GM12801 (cell line): ENCODE data around the gene TBXA2R.

Source experiments
- TF ChIP-seq, protein P1 (sequence below): IDR thresholded peaks from one replicate; pipeline ENCODE4 v1.5.1; 2011; ENCODE audit warnings: control low read depth; ENCODE audit not compliant: insufficient read length; ENCODE audit errors: extremely low read depth

Gene TBXA2R

DNA sequence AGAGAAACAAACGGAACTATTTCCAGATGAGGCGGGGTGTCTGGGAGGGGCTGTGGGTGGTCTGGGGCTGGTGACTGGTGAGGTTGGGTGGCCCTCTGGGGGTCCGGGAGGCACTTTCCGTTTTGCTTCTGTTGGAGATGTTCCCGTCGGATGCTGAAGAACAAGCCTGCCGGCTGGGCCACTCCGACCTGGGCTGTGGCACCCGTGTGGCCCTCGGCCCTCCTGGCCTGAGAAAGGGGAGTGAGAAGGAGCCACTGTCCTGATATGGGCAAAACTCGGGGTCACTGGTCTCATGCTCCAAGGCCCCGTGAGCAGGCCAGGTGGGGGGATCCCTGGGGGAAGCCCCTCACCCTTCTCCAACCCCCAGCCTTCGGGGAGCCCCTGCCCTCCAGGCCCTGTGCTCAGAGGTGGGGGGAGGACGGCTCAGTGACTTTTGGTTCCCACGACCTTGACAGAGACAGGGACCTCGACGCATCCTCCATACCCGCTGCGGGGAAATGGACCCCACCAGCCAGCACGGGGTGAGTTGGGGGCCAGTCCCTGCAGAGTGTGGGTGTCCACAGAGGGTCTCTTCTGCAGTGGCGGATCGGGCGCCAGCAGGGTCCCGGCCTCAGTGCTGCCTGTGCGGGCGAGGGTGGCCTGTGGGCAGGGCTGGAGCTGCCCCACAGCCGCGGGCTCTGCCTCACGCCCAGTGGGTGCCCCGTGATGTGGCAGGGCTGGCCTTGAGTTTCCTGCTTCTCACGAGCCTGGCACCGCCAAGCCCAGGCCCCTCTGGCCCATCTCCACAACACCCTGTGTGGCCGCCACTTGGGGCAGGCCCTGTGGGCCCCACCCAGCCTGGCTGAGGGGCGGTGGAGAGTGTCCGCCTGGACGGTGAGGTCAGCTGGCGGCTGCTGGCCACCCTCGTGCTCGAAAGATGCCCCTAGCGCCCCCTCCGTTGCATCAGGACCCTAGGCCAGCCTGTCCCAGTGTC is 4.4 kb upstream of the TBXA2R start:
- TF ChIP-seq, protein P1, sequence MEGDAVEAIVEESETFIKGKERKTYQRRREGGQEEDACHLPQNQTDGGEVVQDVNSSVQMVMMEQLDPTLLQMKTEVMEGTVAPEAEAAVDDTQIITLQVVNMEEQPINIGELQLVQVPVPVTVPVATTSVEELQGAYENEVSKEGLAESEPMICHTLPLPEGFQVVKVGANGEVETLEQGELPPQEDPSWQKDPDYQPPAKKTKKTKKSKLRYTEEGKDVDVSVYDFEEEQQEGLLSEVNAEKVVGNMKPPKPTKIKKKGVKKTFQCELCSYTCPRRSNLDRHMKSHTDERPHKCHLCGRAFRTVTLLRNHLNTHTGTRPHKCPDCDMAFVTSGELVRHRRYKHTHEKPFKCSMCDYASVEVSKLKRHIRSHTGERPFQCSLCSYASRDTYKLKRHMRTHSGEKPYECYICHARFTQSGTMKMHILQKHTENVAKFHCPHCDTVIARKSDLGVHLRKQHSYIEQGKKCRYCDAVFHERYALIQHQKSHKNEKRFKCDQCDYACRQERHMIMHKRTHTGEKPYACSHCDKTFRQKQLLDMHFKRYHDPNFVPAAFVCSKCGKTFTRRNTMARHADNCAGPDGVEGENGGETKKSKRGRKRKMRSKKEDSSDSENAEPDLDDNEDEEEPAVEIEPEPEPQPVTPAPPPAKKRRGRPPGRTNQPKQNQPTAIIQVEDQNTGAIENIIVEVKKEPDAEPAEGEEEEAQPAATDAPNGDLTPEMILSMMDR = no peak

DNA sequence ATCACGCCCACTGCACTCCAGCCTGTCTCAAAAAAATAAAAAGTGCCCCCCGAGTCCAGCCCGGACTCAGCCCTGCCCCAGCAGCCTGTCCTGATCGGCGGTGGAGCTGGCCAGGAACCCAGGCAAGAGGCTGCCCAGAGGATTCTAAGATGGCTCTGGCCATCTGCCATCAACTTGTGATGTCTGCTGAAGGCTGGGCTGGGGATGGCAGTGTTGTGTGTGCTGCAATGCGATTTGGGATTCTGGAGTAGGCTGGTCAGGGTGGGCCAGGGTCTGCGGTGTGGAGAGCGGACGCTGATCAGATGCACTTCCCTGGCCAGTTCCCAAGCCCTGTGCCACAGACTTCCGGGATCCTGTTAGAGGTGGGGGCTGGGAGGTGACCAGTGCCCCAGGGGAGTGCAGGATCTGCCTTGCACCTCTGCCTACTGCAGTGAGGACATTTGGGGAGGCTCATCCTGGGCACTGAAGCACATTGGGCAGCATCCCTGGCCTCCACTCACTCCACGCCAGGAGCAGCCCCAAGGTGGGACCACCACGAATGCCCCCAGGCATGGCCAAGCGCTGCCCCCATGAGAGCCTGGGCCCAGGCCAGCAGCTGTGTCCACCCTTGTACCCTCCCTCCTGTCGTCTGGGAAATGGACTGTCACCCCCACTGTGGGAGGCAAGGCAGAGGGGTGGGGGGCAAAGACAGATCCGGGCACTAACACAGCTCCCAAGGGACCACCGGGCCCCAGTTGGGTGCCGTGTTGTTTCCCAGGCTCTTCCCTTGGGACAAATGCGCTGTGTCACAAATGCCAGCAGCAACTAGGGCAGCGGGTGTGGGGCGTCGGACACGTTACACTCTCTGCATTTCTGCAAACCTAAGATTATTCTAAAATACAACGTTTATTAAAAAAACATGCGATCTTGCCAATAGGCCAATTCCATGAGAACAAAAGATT is 3.4 kb upstream of the TBXA2R start:
- TF ChIP-seq, protein P1 = no peak

DNA sequence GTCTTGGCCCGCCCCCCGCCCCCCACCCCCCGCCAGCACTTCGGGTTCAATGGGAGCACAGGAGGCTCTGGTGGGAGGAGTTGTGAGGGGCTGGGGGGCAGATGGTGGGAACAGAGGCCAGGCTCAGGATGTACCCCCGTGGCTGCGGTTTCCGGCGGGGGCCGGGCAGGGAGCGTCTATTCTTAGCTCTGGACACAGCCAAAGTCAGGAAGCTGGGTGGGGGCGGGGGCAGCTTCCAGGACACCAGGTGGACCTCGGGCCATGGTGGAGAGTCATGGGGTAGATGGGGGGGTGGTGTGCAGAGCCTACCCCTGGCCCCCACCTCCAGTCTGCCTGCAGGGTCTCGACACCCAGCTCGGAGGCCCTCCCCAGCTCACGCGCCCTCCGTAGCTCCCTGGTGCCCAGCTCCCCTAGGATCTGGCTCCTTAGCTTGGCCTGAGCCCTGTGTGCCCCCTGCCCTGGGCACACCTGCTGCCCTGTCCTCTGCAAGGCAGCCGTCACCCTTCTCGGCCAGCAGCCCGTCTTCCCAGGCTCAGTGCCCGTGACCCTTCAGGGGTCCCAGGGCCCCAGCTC is 2.2 kb upstream of the TBXA2R start:
- TF ChIP-seq, protein P1 = no peak

DNA sequence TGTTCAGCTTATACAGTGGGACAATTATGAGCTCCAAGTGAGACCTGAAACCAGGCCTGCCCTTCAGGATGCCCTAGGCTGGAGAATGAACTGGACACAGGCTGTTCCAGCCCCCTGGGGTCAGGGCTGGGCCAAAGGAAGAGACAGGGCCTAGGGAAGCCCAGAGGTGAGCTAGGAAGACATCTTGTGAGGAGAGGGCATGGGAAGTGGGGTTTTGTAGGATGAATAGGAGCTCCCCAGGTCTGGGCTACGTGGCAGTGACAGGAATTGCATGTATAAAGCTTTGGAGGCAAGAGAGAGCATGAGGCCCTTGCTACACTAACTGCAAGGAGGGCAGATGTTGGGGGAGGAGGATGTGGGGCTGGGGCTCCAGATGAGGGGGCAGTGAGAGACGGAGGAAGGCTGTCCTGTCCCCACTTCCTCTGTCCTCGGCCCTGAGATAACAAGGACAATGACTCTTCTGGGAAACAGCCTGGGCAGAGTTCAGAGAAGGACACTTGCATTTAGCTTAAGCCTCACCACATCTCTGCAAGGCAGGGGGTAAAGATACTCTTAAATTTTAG is 1.5 kb upstream of the TBXA2R start:
- TF ChIP-seq, protein P1 = no peak

DNA sequence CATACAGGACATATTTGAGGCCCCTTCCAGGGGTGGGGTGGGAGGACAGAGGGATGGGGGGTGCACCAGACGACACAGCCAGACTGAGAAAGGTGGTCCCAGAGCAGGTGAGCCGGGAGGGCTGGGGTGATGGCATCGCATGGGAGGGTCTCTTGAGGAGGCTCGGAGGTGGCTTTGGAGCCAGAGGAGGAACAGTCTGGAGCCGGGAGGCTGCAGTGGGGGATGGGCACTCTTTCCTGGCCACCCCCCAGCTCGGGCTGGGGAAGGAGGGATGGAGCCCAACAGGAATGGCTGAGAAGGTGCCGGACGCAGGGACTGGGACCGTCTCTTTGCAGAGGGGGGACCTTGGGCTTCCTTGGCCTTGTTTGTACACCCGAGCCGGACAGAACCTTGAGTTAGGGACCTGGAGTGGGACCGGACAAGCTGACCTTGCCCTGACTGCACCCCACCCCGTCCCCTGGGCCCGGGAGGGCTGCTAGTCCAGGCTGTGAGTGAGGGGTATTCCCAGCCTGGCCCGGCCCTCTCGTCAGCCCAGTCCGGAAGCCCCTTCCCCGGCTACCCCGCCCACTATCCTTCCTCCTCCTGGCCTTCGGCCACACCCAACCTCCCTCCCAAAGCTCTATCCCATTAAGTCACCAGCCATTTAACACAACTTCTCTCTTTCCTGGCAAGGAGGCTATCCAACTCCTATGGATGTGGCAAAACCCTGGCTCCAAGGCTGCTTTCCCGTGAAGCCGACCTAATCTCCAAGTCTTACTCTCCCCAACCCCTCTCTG is 816 bp upstream of the TBXA2R start:
- TF ChIP-seq, protein P1 = no peak

DNA sequence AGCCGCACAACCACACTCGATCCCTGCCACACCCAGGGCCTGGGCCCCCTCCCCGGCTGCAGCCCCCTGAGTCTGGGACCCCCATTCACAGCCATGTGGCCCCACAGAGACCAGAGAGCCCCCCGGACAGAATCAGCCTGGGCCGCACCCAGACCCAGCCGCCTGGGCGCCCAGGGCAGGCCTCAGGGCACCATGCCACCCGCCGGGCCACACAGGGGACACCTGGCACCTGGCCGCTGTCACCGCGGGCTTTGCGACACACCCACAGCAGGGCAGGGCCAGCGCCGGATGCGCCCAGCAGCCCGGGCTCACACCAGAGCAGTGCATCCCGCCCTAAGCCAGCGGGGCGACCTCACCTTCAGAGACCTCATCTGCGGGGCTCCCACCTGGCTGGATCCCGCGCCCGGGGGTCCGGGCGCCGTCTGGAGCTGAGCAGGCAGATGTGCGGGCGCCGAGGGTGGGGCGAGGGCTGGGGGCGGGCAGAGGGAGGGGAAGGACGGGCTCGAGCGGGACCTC is 443 bp downstream of the TBXA2R start:
- TF ChIP-seq, protein P1 = no peak
